GM12891 (cell line): ENCODE data around the gene DAB2IP.
A peak's percentile ranks its signal among the peaks of the same experiment; 100 is the strongest.

Experiments used
- DNase-seq: peaks from one replicate; pipeline ENCODE4 v3.0.0; 2011; ENCODE audit warnings: low spot score; ENCODE audit not compliant: insufficient read length
- FAIRE-seq: peaks from 2 replicates; lab custom pipeline; 2011; peaks lifted over from hg19 to GRCh38; lab: Jason Lieb, UNC
- PAX5 ChIP-seq: IDR thresholded peaks from 2 replicates; pipeline ENCODE4 v1.6.1; 2011; ENCODE audit warnings: low read length, moderate library complexity, mild to moderate bottlenecking; ENCODE audit not compliant: insufficient read depth, severe bottlenecking
- POLR2A ChIP-seq: IDR thresholded peaks from 2 replicates; pipeline ENCODE4 v1.6.1; 2011; ENCODE audit warnings: low read depth, low read length, control low read depth
- POLR2AphosphoS5 ChIP-seq: IDR thresholded peaks from 2 replicates; pipeline ENCODE4 v1.6.1; 2011; ENCODE audit warnings: low read depth, low read length, control low read depth
- POU2F2 ChIP-seq: IDR thresholded peaks from 2 replicates; pipeline ENCODE4 v1.6.1; 2011; ENCODE audit warnings: low read depth, mild to moderate bottlenecking, control low read depth, low read length, moderate library complexity
- SPI1 ChIP-seq: IDR thresholded peaks from 2 replicates; pipeline ENCODE4 v1.6.1; 2011; ENCODE audit warnings: low read depth, low read length, control low read depth
- TAF1 ChIP-seq: IDR thresholded peaks from 2 replicates; pipeline ENCODE4 v1.6.1; 2011; ENCODE audit warnings: low read depth, low read length, control low read depth

Gene DAB2IP

DNA sequence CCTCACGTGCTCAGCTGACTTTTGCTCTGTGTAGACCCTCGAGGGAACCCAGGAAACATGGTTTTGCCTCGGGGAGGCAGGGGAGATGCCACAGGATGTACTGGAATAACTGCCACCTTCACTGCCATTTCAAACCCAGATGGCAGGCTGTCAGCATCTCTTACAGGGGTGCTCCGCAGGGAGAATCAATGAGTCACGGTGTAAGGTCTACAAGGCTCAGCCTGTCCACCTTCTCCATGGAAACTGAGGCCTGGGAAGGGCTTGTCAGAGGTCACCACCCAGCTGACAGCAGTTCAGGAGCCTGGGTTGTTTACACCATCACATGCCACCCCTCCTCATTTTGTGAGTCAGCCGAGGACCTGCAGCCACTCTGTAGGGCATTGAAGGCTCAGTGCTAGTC lies 30.8 kb downstream of the DAB2IP start:
- FAIRE-seq (no peak), DNase-seq (no peak)
- no peak for TF ChIP-seq SPI1
- TF ChIP-seq TAF1: no peak
- no peak for TF ChIP-seq POU2F2
- TF ChIP-seq POLR2A: no peak
- no peak for TF ChIP-seq PAX5
- TF ChIP-seq POLR2AphosphoS5: no peak

- no peak for FAIRE-seq
- TF ChIP-seq PAX5: no peak
- no peak for TF ChIP-seq SPI1
- no peak for TF ChIP-seq POLR2AphosphoS5
- TF ChIP-seq POU2F2: no peak
- TF ChIP-seq TAF1: no peak
- no peak for TF ChIP-seq POLR2A
- no peak for DNase-seq
Observed at GRCh38 chr9:121682926-121683515, 31.6 kb downstream of the DAB2IP start.

GRCh38 chr9:121683652-121684051 lies 32.2 kb downstream of the DAB2IP start:
- DNase-seq: no peak
- TF ChIP-seq TAF1: no peak
- TF ChIP-seq POU2F2: no peak
- TF ChIP-seq POLR2A: no peak
- TF ChIP-seq PAX5: no peak
- no peak for TF ChIP-seq POLR2AphosphoS5
- TF ChIP-seq SPI1: no peak
- no peak for FAIRE-seq

GRCh38 chr9:121684381-121685145 lies 33.1 kb downstream of the DAB2IP start:
- TF ChIP-seq SPI1 (no peak), POLR2AphosphoS5 (no peak), PAX5 (no peak), POLR2A (no peak), POU2F2 (no peak), TAF1 (no peak)
- FAIRE-seq: peak; percentile 70
- peak; percentile 68 for DNase-seq

DNA sequence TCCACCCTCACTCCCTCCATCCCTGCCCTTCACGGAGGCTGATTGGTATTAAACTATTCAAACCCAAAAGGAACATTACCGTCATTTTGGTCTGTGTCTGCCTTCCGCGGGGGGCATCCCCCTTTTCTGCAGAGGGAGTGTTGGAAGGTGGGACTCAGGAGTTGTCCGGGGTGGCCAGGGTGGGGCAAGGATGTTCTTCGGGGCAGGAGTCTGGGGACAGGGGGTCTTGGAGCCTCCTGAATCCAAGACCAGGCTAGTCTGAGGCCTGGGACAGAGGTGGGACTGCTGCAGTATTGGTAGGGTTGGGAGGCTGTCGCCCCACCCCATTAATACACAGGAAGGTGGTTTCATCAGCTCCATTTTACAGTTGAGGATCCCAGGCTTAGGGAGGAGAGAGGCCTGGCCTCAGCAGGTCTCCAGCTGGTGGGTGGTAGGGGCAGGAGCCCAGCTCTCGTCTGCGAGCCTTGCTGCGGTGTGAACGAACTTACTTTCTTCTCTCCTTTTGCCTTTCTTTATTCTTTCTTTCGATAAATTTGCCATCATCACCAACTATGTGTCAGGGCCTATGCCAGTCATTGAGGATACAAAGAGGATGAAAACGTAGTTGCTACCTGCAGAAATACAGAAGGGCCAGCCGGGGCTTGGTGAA lies 33.8 kb downstream of the DAB2IP start:
- DNase-seq: no peak
- FAIRE-seq: no peak
- TF ChIP-seq SPI1: no peak
- TF ChIP-seq PAX5: no peak
- no peak for TF ChIP-seq POLR2A
- TF ChIP-seq POU2F2: no peak
- no peak for TF ChIP-seq TAF1
- no peak for TF ChIP-seq POLR2AphosphoS5

DNA sequence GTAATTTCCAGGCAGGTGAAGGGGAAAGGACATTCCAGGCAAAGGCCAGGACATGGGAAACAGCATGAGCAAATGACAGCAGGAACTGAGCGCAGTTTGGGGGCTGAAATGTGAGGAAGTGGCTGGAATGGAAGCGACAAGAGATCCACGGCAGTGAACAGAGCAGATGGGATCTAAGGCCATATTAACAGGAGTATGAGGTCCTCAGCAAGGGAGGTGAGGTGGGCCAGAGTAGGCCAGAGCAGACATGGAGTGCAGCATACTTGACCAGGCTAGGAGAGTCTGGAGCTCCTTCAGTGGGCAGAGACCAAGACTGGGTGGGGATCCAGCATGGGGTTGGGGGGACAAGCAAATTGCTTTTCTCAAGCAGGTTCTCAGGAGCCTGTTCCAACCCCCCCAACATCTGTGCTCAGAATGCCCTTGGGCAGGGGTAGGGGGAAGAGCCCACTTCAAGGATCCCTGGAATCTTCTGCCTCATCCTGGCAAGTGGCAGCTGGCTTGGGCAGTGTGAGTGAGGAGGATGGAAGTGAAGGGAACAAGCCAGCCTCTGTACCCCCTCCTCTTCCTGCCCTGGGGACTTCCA lies 34.5 kb downstream of the DAB2IP start:
- TF ChIP-seq POLR2A (no peak), POU2F2 (no peak), TAF1 (no peak), SPI1 (no peak)
- DNase-seq (no peak), FAIRE-seq (no peak)

DNA sequence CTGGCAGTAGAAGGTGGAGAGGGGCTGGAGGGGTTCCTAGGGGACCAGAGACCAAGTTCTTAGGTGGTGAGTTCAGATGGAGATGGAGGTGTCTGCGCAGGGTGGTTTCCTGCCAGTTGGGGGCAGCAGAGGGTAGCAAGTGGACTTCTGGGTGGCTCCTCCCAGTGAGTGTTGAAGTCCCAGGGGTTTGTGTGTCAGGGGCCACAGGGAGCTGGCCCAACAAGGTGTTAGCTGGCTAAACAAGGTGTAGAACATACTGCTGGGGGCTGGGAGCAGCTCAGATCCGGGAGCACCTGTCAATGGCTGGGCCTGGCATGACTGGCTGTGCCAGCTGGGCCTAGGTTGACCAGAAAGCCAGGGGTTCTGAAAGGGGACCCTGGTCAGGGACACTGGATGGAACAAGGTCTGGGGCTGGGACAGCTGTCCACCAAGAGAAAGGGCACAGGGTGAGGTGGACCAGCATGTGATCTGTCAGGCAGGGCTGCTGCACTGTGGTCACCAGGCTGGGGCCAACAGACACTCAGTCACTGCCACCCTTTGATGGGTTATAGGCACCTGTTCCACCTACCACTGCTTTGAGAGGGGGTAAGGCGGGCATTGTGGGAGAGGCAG lies 35.6 kb downstream of the DAB2IP start:
- DNase-seq (peak; percentile 77), FAIRE-seq (peak; percentile 93)
- no peak for TF ChIP-seq PAX5
- no peak for TF ChIP-seq POLR2A

DNA sequence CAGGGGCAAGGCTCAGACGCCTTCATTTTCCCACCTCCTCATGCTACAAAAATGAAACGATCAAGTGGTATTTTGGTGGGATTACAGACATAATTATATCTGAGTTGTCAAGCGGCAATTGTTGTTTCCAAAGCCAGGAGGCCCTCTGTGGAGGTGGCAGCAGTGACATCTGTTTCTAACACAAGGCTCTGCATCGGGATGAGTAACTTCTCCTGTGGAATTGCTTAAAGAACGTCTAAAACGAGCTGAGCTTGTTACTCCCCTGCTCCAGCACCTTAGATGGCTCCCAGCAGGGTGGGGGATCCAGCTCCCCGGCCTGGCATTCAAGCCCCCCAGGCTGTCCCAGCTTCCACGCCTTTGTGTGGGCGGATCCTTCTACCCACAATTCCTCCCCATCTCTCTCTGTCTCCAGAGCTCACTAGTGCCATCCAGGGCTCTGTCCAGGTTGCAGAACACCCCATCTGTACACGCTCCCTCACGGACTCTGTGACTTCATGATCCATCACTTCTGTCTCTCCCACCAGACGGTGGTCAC lies 36.8 kb downstream of the DAB2IP start:
- TF ChIP-seq TAF1 (no peak), POU2F2 (no peak), PAX5 (no peak), POLR2A (no peak), SPI1 (no peak), POLR2AphosphoS5 (no peak)
- FAIRE-seq (no peak), DNase-seq (no peak)

GRCh38 chr9:121688681-121689080 lies 37.2 kb downstream of the DAB2IP start:
- no peak for TF ChIP-seq POLR2A
- no peak for TF ChIP-seq PAX5
- TF ChIP-seq TAF1: no peak
- TF ChIP-seq SPI1: no peak
- TF ChIP-seq POLR2AphosphoS5: no peak
- TF ChIP-seq POU2F2: no peak
- no peak for DNase-seq
- FAIRE-seq: no peak
